Esophagus squamous epithelium (tissue), 4 donors: Measurements from ENCODE around the gene CACNB2.

Source experiments
- CTCF ChIP-seq, 6 experiments: fragments of 450-650 bp in 4 of 6; fragments of 200-600 bp in 2 of 6; sonication (generic) in 2 of 6; IDR thresholded peaks; one replicate each; pipeline ENCODE4 v1.5.1; 2016 to 2019; ENCODE audit warnings: antibody characterized with exemption in 6 of 6, mild to moderate bottlenecking in 4 of 6, moderate library complexity in 4 of 6
- POLR2A ChIP-seq, 4 donors: fragments of 450-650 bp; IDR thresholded peaks; one replicate each; pipeline ENCODE4 v1.6.1; 2017; ENCODE audit warnings: antibody characterized with exemption in 4 of 4, mild to moderate bottlenecking in 4 of 4, moderate library complexity in 3 of 4

DNA sequence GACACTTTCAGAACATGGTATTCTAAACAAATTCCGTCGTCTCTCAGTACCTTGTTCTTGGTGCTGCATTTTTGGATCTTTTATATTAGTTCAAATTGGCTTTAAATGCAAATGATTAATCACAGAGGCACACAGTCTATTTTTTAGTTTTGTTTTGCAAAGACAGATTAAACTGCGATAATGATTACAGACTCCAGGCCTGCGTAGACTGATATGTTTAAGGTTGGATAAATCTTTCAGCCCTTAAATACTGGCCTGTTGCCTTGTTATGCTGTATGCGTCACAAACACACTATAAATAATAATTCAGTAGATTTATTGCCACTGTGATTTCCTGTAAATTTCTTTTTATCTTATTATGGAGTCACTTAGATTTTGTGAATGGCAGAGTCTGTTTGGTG lies 19.3 kb downstream of the CACNB2 start:
- TF ChIP-seq CTCF (IDR thresholded peaks at IDR 0.05) (no peak), POLR2A (IDR thresholded peaks at IDR 0.05) (no peak)
